Measurements from ENCODE around the gene NUFIP1. TPM values are rescaled to one million over a fixed set of nuclear protein-coding genes. Genes with fewer than 3 reads are reported as not detected.
A peak's percentile ranks its signal among the peaks of the same experiment; 100 is the strongest.

NUFIP1 gene
- polyA plus RNA-seq, 2 donors: 1.8 to 3.0 TPM

- 100% methylated on average over 1 of the region's 1 CpG for WGBS, 2 donors
Measured at GRCh38 chr13:45007823-45008222, 18.6 kb upstream of the NUFIP1 start.

GRCh38 chr13:45007225-45007624, 18.0 kb upstream of the NUFIP1 start:
- H3K27me3 ChIP-seq (ENCODE audit: control insufficient read depth in 1 of 2, insufficient read depth in 2 of 2, low read length in 2 of 2): no peaks in the 10 kb centered on the region
- H3K36me3 ChIP-seq (ENCODE audit: control insufficient read depth in 2 of 2, insufficient read depth in 2 of 2, low read length in 1 of 2): peaks cover 1% of the 10 kb centered on the region in 2 donors
- no peak overlapping the region for H3K27ac ChIP-seq (ENCODE audit: low read depth in 2 of 2, low read length in 1 of 2)
- no peaks in the 10 kb centered on the region for H3K4me1 ChIP-seq (ENCODE audit: control insufficient read depth in 2 of 2, insufficient read depth in 2 of 2, low read length in 1 of 2)
- H3K4me3 ChIP-seq (ENCODE audit: low read depth in 1 of 2, low read length in 2 of 2): no peak overlapping the region
- H3K9me3 ChIP-seq (ENCODE audit: control insufficient read depth in 2 of 2, insufficient read depth in 1 of 2, low read depth in 1 of 2, low read length in 1 of 2): no peaks in the 10 kb centered on the region

More at GRCh38 chr13:45007823-45008222, 18.6 kb upstream of the NUFIP1 start:
- H3K9me3 ChIP-seq (ENCODE audit: control insufficient read depth in 2 of 2, insufficient read depth in 1 of 2, low read depth in 1 of 2, low read length in 1 of 2): no peaks in the 10 kb centered on the region
- no peak overlapping the region for H3K27ac ChIP-seq (ENCODE audit: low read depth in 2 of 2, low read length in 1 of 2)
- no peaks in the 10 kb centered on the region for H3K4me1 ChIP-seq (ENCODE audit: control insufficient read depth in 2 of 2, insufficient read depth in 2 of 2, low read length in 1 of 2)
- H3K4me3 ChIP-seq (ENCODE audit: low read depth in 1 of 2, low read length in 2 of 2): no peak overlapping the region
- no peaks in the 10 kb centered on the region for H3K27me3 ChIP-seq (ENCODE audit: control insufficient read depth in 1 of 2, insufficient read depth in 2 of 2, low read length in 2 of 2)
- H3K36me3 ChIP-seq (ENCODE audit: control insufficient read depth in 2 of 2, insufficient read depth in 2 of 2, low read length in 1 of 2): no peaks in the 10 kb centered on the region

GRCh38 chr13:45004096-45004495, 14.8 kb upstream of the NUFIP1 start:
- 98 to 99% methylated on average over 2 of the region's 2 CpGs for WGBS, 2 donors
- peaks cover 6% of the 10 kb centered on the region in 2 donors for H3K36me3 ChIP-seq (ENCODE audit: control insufficient read depth in 2 of 2, insufficient read depth in 2 of 2, low read length in 1 of 2)
- H3K27me3 ChIP-seq (ENCODE audit: control insufficient read depth in 1 of 2, insufficient read depth in 2 of 2, low read length in 2 of 2): no peaks in the 10 kb centered on the region

DNA sequence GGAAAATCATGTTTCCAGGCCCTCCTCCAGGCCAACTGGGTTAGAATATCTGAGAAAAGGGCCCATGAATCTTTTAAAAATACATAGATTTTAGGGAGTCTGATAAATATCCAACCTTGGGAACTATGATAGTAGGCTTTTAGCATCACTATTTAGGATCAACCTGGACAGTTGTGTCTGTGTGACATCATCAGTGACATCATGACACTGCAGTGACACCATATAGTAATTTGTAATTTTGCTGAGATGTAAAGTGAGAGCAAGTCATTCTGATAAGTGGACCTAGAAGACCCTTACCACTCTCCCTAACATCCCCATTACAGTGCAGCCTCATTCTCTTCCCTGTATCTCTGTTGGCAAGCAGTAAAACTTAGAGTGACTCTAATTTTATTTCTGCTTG, 14.1 kb upstream of the NUFIP1 start:
- Histone ChIP-seq H3K36me3 (ENCODE audit: control insufficient read depth in 2 of 2, insufficient read depth in 2 of 2, low read length in 1 of 2) (peaks cover 6% of the 10 kb centered on the region in 2 donors), H3K9me3 (ENCODE audit: control insufficient read depth in 2 of 2, insufficient read depth in 1 of 2, low read depth in 1 of 2, low read length in 1 of 2) (no peaks in the 10 kb centered on the region), H3K27ac (ENCODE audit: low read depth in 2 of 2, low read length in 1 of 2) (no peak overlapping the region), H3K4me1 (ENCODE audit: control insufficient read depth in 2 of 2, insufficient read depth in 2 of 2, low read length in 1 of 2) (no peaks in the 10 kb centered on the region), H3K4me3 (ENCODE audit: low read depth in 1 of 2, low read length in 2 of 2) (no peak overlapping the region), H3K27me3 (ENCODE audit: control insufficient read depth in 1 of 2, insufficient read depth in 2 of 2, low read length in 2 of 2) (no peaks in the 10 kb centered on the region)

More at GRCh38 chr13:45004096-45004495, 14.8 kb upstream of the NUFIP1 start:
- Histone ChIP-seq H3K4me3 (ENCODE audit: low read depth in 1 of 2, low read length in 2 of 2) (no peak overlapping the region), H3K27ac (ENCODE audit: low read depth in 2 of 2, low read length in 1 of 2) (no peak overlapping the region), H3K9me3 (ENCODE audit: control insufficient read depth in 2 of 2, insufficient read depth in 1 of 2, low read depth in 1 of 2, low read length in 1 of 2) (no peaks in the 10 kb centered on the region), H3K4me1 (ENCODE audit: control insufficient read depth in 2 of 2, insufficient read depth in 2 of 2, low read length in 1 of 2) (no peaks in the 10 kb centered on the region)

DNA sequence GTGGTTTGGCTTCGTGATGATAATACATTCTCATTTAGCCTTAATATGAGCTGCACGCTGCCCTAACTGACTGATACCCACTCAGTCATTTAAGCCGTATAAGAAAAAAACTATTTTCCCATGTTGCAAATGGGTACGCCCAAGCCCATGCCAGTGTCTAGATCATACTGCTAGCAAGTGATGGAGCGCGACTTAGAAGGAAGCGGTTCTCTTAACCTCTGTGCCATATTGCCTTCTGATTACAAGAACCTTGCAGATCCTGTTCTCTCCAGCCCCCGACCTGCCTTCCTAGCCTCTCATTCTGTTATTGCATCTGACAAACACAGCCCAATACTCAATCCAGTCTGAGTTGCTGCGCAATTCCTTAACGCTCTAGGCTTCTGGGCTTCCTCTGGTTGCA, 670 bp upstream of the NUFIP1 start:
- peaks cover 0 to 4% of the 10 kb centered on the region in 2 donors for H3K36me3 ChIP-seq (ENCODE audit: control insufficient read depth in 2 of 2, insufficient read depth in 2 of 2, low read length in 1 of 2)
- WGBS, 2 donors: 6 to 7% methylated on average over 10 of the region's 10 CpGs
- H3K27ac ChIP-seq (ENCODE audit: low read depth in 2 of 2, low read length in 1 of 2): peak overlapping the region; percentile 88
- H3K4me3 ChIP-seq (ENCODE audit: low read depth in 1 of 2, low read length in 2 of 2): peak overlapping the region; percentile 94 to 97
- H3K9me3 ChIP-seq (ENCODE audit: control insufficient read depth in 2 of 2, insufficient read depth in 1 of 2, low read depth in 1 of 2, low read length in 1 of 2): no peaks in the 10 kb centered on the region
- H3K4me1 ChIP-seq (ENCODE audit: control insufficient read depth in 2 of 2, insufficient read depth in 2 of 2, low read length in 1 of 2): peaks cover 5 to 7% of the 10 kb centered on the region in 2 donors
- no peaks in the 10 kb centered on the region for H3K27me3 ChIP-seq (ENCODE audit: control insufficient read depth in 1 of 2, insufficient read depth in 2 of 2, low read length in 2 of 2)

GRCh38 chr13:44978328-44978727, 10.9 kb downstream of the NUFIP1 start:
- H3K36me3 ChIP-seq (ENCODE audit: control insufficient read depth in 2 of 2, insufficient read depth in 2 of 2, low read length in 1 of 2): peaks cover 4% of the 10 kb centered on the region in 2 donors
- H3K27me3 ChIP-seq (ENCODE audit: control insufficient read depth in 1 of 2, insufficient read depth in 2 of 2, low read length in 2 of 2): no peaks in the 10 kb centered on the region
- H3K27ac ChIP-seq (ENCODE audit: low read depth in 2 of 2, low read length in 1 of 2): no peak overlapping the region
- WGBS, 2 donors: 97% methylated on average over 1 of the region's 1 CpG
- H3K4me3 ChIP-seq (ENCODE audit: low read depth in 1 of 2, low read length in 2 of 2): no peak overlapping the region
- no peaks in the 10 kb centered on the region for H3K4me1 ChIP-seq (ENCODE audit: control insufficient read depth in 2 of 2, insufficient read depth in 2 of 2, low read length in 1 of 2)
- H3K9me3 ChIP-seq (ENCODE audit: control insufficient read depth in 2 of 2, insufficient read depth in 1 of 2, low read depth in 1 of 2, low read length in 1 of 2): no peaks in the 10 kb centered on the region

DNA sequence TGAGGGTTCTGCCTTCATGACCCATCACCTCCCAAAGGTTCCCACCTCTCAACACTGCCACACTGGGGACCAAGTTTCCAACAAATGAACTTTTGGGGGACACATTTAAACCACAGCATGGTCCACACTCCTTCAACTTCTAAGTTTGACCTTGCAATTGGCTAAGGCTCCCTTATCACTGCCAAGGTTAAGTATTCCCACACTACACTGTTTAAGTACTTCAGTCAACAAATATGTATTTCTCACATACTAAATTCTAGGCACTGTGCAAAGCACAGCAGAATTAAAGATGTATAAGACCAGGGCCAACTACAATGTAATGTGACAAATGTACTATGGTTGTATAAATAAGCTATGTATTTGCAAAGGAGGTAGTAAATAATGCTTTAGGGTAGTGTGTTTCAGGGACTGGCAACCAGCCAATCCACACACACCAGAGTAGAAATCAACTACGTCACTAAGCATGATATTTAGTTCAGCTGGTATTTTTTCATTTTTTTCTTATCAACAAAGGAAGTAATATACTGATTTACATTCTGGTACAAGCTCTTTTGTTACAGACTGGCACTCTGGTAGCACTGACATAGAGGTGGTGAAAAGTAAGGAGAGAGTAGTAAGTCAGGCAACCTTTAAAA, 12.2 kb downstream of the NUFIP1 start:
- Histone ChIP-seq H3K4me1 (ENCODE audit: control insufficient read depth in 2 of 2, insufficient read depth in 2 of 2, low read length in 1 of 2) (no peaks in the 10 kb centered on the region), H3K4me3 (ENCODE audit: low read depth in 1 of 2, low read length in 2 of 2) (no peak overlapping the region), H3K9me3 (ENCODE audit: control insufficient read depth in 2 of 2, insufficient read depth in 1 of 2, low read depth in 1 of 2, low read length in 1 of 2) (no peaks in the 10 kb centered on the region), H3K36me3 (ENCODE audit: control insufficient read depth in 2 of 2, insufficient read depth in 2 of 2, low read length in 1 of 2) (peaks cover 4% of the 10 kb centered on the region in 2 donors), H3K27ac (ENCODE audit: low read depth in 2 of 2, low read length in 1 of 2) (no peak overlapping the region), H3K27me3 (ENCODE audit: control insufficient read depth in 1 of 2, insufficient read depth in 2 of 2, low read length in 2 of 2) (no peaks in the 10 kb centered on the region)
- 58 to 69% methylated on average over 1 of the region's 1 CpG for WGBS, 2 donors

- no peaks in the 10 kb centered on the region for H3K4me1 ChIP-seq (ENCODE audit: control insufficient read depth in 2 of 2, insufficient read depth in 2 of 2, low read length in 1 of 2)
- WGBS, 2 donors: 75 to 89% methylated on average over 3 of the region's 3 CpGs
- H3K27me3 ChIP-seq (ENCODE audit: control insufficient read depth in 1 of 2, insufficient read depth in 2 of 2, low read length in 2 of 2): no peaks in the 10 kb centered on the region
- no peak overlapping the region for H3K4me3 ChIP-seq (ENCODE audit: low read depth in 1 of 2, low read length in 2 of 2)
- H3K9me3 ChIP-seq (ENCODE audit: control insufficient read depth in 2 of 2, insufficient read depth in 1 of 2, low read depth in 1 of 2, low read length in 1 of 2): no peaks in the 10 kb centered on the region
- no peak overlapping the region for H3K27ac ChIP-seq (ENCODE audit: low read depth in 2 of 2, low read length in 1 of 2)
- peaks cover 4% of the 10 kb centered on the region in 2 donors for H3K36me3 ChIP-seq (ENCODE audit: control insufficient read depth in 2 of 2, insufficient read depth in 2 of 2, low read length in 1 of 2)
Measured at GRCh38 chr13:44976196-44976595, 13.1 kb downstream of the NUFIP1 start.

DNA sequence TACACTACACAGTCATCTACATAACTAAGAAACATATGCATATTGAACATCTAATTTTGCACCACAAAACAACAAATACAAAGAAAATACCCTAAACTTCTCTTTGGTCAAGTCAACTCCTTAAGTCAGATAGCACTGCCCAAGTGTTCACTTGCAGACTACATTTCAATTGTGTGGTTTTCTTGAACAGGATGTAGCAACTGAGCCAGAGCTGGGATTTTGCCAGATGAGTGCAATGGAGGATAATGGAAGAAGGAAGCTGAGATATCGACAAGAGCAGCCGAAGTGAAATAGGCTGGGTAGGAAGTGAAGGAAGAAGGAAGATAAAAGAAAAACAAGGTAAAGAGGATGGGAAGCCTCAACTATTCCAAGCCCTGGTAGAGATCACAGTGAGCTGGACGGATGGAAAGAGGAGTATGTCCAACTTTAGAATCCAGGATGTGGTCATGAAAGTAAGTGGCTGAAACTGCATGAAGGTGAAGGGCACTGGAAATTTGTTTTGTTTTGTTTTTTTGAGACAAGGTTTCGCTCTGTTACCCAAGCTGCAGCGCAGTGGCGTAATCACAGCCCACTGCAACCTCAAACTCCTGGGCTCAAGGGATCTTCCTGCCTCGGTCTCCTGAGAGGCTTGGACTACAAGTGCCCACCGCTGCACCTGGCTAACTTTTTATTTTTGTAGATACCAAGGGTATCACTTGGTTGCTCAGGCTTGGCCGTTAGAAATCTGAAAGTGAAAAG, 15.0 kb downstream of the NUFIP1 start:
- no peak overlapping the region for H3K27ac ChIP-seq (ENCODE audit: low read depth in 2 of 2, low read length in 1 of 2)

More for the DNA sequence above, 15.0 kb downstream of the NUFIP1 start:
- Histone ChIP-seq H3K4me1 (ENCODE audit: control insufficient read depth in 2 of 2, insufficient read depth in 2 of 2, low read length in 1 of 2) (no peaks in the 10 kb centered on the region), H3K27me3 (ENCODE audit: control insufficient read depth in 1 of 2, insufficient read depth in 2 of 2, low read length in 2 of 2) (no peaks in the 10 kb centered on the region), H3K4me3 (ENCODE audit: low read depth in 1 of 2, low read length in 2 of 2) (no peak overlapping the region), H3K9me3 (ENCODE audit: control insufficient read depth in 2 of 2, insufficient read depth in 1 of 2, low read depth in 1 of 2, low read length in 1 of 2) (no peaks in the 10 kb centered on the region), H3K36me3 (ENCODE audit: control insufficient read depth in 2 of 2, insufficient read depth in 2 of 2, low read length in 1 of 2) (peaks cover 0 to 3% of the 10 kb centered on the region in 2 donors)
- WGBS, 2 donors: 79 to 81% methylated on average over 9 of the region's 9 CpGs

Measured in esophagus (tissue), 2 donors.